Measurements from ENCODE around the gene RASSF3. TPM values are rescaled to one million over a fixed set of nuclear protein-coding genes. Genes with fewer than 3 reads are reported as not detected.

Gene RASSF3
- polyA plus RNA-seq, 3 donors = 6.6 to 77.9 (median 14.5) TPM

DNA sequence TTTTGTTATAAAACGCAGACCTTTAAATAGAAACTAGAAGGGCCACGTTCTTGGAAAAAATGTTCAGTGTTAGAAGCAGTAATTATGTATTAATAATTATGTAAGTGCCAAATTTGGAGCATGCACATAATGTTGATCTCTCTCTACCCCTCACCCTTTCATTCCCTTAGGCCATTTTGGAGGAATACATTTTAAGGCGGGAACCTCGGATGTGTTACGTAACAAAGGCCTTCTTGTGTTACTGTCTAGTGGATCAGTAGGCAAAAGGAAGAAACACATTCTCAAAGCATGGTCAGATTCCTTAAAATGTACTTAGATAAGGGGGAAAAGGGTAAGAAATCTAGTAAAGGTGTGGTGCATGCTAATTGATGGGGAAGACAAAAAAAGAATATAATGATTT is 52.7 kb downstream of the RASSF3 start:
- no peak for TF ChIP-seq CTCF (IDR thresholded peaks at IDR 0.05)
- WGBS (ENCODE audit: insufficient coverage) = 60% methylated on average over 2 of the region's 5 CpGs
- Histone ChIP-seq H4K20me1 (ENCODE audit: insufficient read depth, low read length) (peaks cover 100% of the 10 kb centered on the region), H3K27ac (ENCODE audit: low read depth in 1 of 2, low read length in 2 of 2) (no peak overlapping the region), H3K4me3 (replicated peaks in 1 of 3; ENCODE audit: low read depth in 2 of 3, low read length in 3 of 3) (no peak overlapping the region), H3K79me2 (ENCODE audit: insufficient read depth, low read length) (peaks cover 100% of the 10 kb centered on the region), H3K36me3 (replicated peaks in 1 of 2; ENCODE audit: control insufficient read depth in 1 of 2, insufficient read depth in 2 of 2, low read length in 2 of 2) (peaks cover 0 to 17% of the 10 kb centered on the region in 2 donors), H3K9me3 (replicated peaks in 1 of 2; ENCODE audit: control insufficient read depth in 1 of 2, insufficient read depth in 1 of 2, low read length in 2 of 2) (no peaks in the 10 kb centered on the region), H2AFZ (ENCODE audit: insufficient read depth, low read depth, low read length, poor library complexity, severe bottlenecking) (no peak overlapping the region), H3K27me3 (ENCODE audit: control insufficient read depth in 2 of 2, insufficient read depth in 2 of 2, low read length in 2 of 2) (no peaks in the 10 kb centered on the region), H3K9ac (ENCODE audit: insufficient read depth, low read length, poor library complexity, severe bottlenecking) (no peak overlapping the region), H3K4me1 (ENCODE audit: control insufficient read depth in 1 of 2, insufficient read depth in 2 of 2, low read length in 2 of 2) (peaks cover 35 to 53% of the 10 kb centered on the region in 2 donors), H3K4me2 (replicated peaks; ENCODE audit: extremely low read depth, low read length, poor library complexity, severe bottlenecking) (no peak overlapping the region)
- Mint-ChIP-seq H3K36me3 (peaks cover 16 to 28% of the 10 kb centered on the region in 2 donors), H3K27ac (peak overlapping the region in 3 of 7 donors; percentile 31 to 79 (median 56)), H3K9me3 (no peaks in the 10 kb centered on the region), H3K27me3 (ENCODE audit: low read depth in 3 of 3) (no peaks in the 10 kb centered on the region), H3K4me1 (peaks cover 71% of the 10 kb centered on the region), H3K4me3 (no peak overlapping the region)
- intact Hi-C loops (cut with micrococcal nuclease) = no loop called here
- no peak for DNase-seq

DNA sequence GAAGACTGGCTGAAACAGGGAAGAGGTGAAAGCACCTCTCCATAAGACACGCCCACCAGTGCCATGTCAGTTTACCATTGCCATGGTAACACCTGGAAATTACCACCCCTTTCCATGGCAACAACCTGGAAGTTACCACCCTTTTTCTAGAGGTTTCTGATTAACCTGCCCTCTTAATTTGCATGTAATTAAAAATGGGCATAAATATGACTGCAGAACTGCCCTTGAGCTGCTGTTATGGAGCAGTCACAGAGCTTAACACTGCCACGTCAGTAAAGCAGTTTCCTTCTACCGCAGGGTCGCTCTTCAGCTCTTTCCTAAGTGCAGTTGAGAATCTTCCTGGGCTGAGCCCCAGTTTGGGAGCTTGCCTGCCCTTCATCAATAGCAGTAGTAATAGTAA is 55.2 kb downstream of the RASSF3 start:
- H3K27ac Mint-ChIP-seq = peak overlapping the region in 3 of 7 donors; percentile 17 to 68 (median 26)
- Histone ChIP-seq H3K4me1 (ENCODE audit: control insufficient read depth in 1 of 2, insufficient read depth in 2 of 2, low read length in 2 of 2) (peaks cover 60 to 69% of the 10 kb centered on the region in 2 donors), H2AFZ (ENCODE audit: insufficient read depth, low read depth, low read length, poor library complexity, severe bottlenecking) (no peak overlapping the region), H3K79me2 (ENCODE audit: insufficient read depth, low read length) (peaks cover 100% of the 10 kb centered on the region), H4K20me1 (ENCODE audit: insufficient read depth, low read length) (peaks cover 100% of the 10 kb centered on the region), H3K27ac (ENCODE audit: low read depth in 1 of 2, low read length in 2 of 2) (no peak overlapping the region), H3K9me3 (replicated peaks in 1 of 2; ENCODE audit: control insufficient read depth in 1 of 2, insufficient read depth in 1 of 2, low read length in 2 of 2) (no peaks in the 10 kb centered on the region), H3K27me3 (ENCODE audit: control insufficient read depth in 2 of 2, insufficient read depth in 2 of 2, low read length in 2 of 2) (no peaks in the 10 kb centered on the region), H3K36me3 (replicated peaks in 1 of 2; ENCODE audit: control insufficient read depth in 1 of 2, insufficient read depth in 2 of 2, low read length in 2 of 2) (peaks cover 0 to 4% of the 10 kb centered on the region in 2 donors), H3K4me2 (replicated peaks; ENCODE audit: extremely low read depth, low read length, poor library complexity, severe bottlenecking) (no peak overlapping the region), H3K9ac (ENCODE audit: insufficient read depth, low read length, poor library complexity, severe bottlenecking) (no peak overlapping the region), H3K4me3 (replicated peaks in 1 of 3; ENCODE audit: low read depth in 2 of 3, low read length in 3 of 3) (no peak overlapping the region)
- TF ChIP-seq CTCF (IDR thresholded peaks at IDR 0.05) = no peak
- H3K27me3 Mint-ChIP-seq (ENCODE audit: low read depth in 3 of 3) = no peaks in the 10 kb centered on the region
- H3K4me1 Mint-ChIP-seq = peaks cover 85% of the 10 kb centered on the region
- WGBS (ENCODE audit: insufficient coverage) = 80% methylated on average over 1 of the region's 4 CpGs
- no peaks in the 10 kb centered on the region for H3K9me3 Mint-ChIP-seq
- H3K36me3 Mint-ChIP-seq = peaks cover 6 to 18% of the 10 kb centered on the region in 2 donors
- no peak for DNase-seq
- no peak overlapping the region for H3K4me3 Mint-ChIP-seq
- intact Hi-C loops (cut with micrococcal nuclease) = no loop called here

Measured in CD14-positive monocyte (primary cell).